A673 (cell line): ENCODE results near the gene GTF3C5. TPM values are rescaled to one million over a fixed set of nuclear protein-coding genes. Genes with fewer than 3 reads are reported as not detected.

ENCODE experiments used
- BruUV-seq: library from RNA; stranded (reverse); fragments of 400-500 nt; replicated peaks from 2 replicates; lab custom pipeline; 2021; lab: Mats Ljungman, UMichigan
- CTCF ChIA-PET: fragments of 300-600 bp; sonication (Branson Sonifier 250); formaldehyde crosslinking; loops from one replicate; lab custom pipeline; 2022; ENCODE audit warnings: antibody characterized with exemption; lab: Charles Lee
- POLR2A ChIA-PET: fragments of 300-600 bp; sonication (Branson Sonifier 250); formaldehyde crosslinking; loops from one replicate; lab custom pipeline; 2022; ENCODE audit warnings: antibody characterized with exemption; ENCODE audit not compliant: low non-redundant PET; lab: Charles Lee
- DNase-seq: peaks from one replicate; pipeline ENCODE4 v3.0.0-alpha.2; 2015; ENCODE audit warnings: low spot score
- H3K27ac ChIP-seq: fragments of 200-600 bp; sonication (generic); 2 replicates; pipeline ENCODE4 v1.5.1; 2016; ENCODE audit warnings: mixed run types, low read depth, mild to moderate bottlenecking, mixed read lengths, antibody characterized with exemption, low read length; ENCODE audit not compliant: poor library complexity, severe bottlenecking
- H3K27me3 ChIP-seq: fragments of 200-600 bp; sonication (generic); replicated peaks from 2 replicates; pipeline ENCODE4 v1.6.1; 2017; ENCODE audit warnings: mixed run types, low read depth, mild to moderate bottlenecking, mixed read lengths, antibody characterized with exemption, low read length; ENCODE audit not compliant: insufficient read depth, poor library complexity
- H3K36me3 ChIP-seq: fragments of 200-600 bp; sonication (generic); 2 replicates; pipeline ENCODE4 v1.6.1; 2016; ENCODE audit warnings: mixed run types, mild to moderate bottlenecking, mixed read lengths, antibody characterized with exemption, low read length; ENCODE audit not compliant: insufficient read depth, poor library complexity, severe bottlenecking
- H3K4me1 ChIP-seq: fragments of 200-600 bp; sonication (generic); 2 replicates; pipeline ENCODE4 v1.6.1; 2017; ENCODE audit warnings: mixed run types, mild to moderate bottlenecking, mixed read lengths, antibody characterized with exemption, low read length; ENCODE audit not compliant: insufficient read depth, poor library complexity, severe bottlenecking
- H3K4me3 ChIP-seq: fragments of 200-600 bp; sonication (generic); 2 replicates; pipeline ENCODE4 v1.5.1; 2016; ENCODE audit warnings: low read depth, mixed run types, mild to moderate bottlenecking, mixed read lengths, low read length; ENCODE audit not compliant: poor library complexity, severe bottlenecking
- H3K9me3 ChIP-seq: fragments of 200-600 bp; sonication (generic); 2 replicates; pipeline ENCODE4 v1.6.1; 2016; ENCODE audit warnings: mixed run types, low read depth, mild to moderate bottlenecking, mixed read lengths, antibody characterized with exemption, low read length; ENCODE audit not compliant: poor library complexity, severe bottlenecking
- EZH2 ChIP-seq: fragments of 200-600 bp; sonication (generic); IDR thresholded peaks from 2 replicates; pipeline ENCODE4 v1.6.1; 2017; ENCODE audit warnings: borderline replicate concordance, low read depth, mild to moderate bottlenecking, mixed read lengths, antibody characterized with exemption, low read length; ENCODE audit not compliant: poor library complexity, severe bottlenecking
- intact Hi-C: fragments of 100-400 bp; cut with micrococcal nuclease; formaldehyde crosslinking; loops from one replicate; pipeline ENCODE4 v1.10.0; 2022; ENCODE audit not compliant: unreplicated experiment
- total RNA-seq: library from RNA; stranded (reverse); gene quantifications from 2 replicates; pipeline ENCODE4 v1.2.3, GENCODE V29; 2021
- TF ChIP-seq, protein P1 (sequence below): fragments of 300-800, 200-600 bp; sonication (generic); conservative IDR thresholded peaks from 2 replicates; pipeline ENCODE4 v1.5.1; 2017; ENCODE audit warnings: low read depth, mild to moderate bottlenecking, antibody characterized with exemption, low read length, moderate library complexity, mixed read lengths

GTF3C5 gene
- total RNA-seq, 1 experiment from 2014 or later, result 99.9 TPM

DNA sequence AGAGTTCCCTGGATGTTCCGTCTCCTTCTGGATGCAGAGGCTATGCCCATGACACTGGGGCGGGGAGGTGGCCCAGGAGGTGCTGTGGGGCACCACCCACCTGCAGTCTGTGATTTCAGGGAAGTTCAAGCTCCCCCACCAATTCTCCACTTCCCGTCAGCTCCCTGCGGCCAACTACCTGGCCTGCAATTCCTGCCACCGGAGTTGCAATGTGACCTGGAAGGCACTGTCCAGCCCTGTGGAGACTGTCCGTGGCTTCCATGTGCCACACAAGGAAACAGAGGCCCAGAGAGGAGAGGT lies 35.7 kb upstream of the GTF3C5 start:
- H3K27me3 ChIP-seq, result peaks cover 37% of the 10 kb centered on the region
- no peaks in the 10 kb centered on the region for H3K36me3 ChIP-seq
- intact Hi-C loops, result no loop called here
- CTCF ChIA-PET, result no interaction called here
- TF ChIP-seq, protein P1, sequence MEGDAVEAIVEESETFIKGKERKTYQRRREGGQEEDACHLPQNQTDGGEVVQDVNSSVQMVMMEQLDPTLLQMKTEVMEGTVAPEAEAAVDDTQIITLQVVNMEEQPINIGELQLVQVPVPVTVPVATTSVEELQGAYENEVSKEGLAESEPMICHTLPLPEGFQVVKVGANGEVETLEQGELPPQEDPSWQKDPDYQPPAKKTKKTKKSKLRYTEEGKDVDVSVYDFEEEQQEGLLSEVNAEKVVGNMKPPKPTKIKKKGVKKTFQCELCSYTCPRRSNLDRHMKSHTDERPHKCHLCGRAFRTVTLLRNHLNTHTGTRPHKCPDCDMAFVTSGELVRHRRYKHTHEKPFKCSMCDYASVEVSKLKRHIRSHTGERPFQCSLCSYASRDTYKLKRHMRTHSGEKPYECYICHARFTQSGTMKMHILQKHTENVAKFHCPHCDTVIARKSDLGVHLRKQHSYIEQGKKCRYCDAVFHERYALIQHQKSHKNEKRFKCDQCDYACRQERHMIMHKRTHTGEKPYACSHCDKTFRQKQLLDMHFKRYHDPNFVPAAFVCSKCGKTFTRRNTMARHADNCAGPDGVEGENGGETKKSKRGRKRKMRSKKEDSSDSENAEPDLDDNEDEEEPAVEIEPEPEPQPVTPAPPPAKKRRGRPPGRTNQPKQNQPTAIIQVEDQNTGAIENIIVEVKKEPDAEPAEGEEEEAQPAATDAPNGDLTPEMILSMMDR, result no peak
- no peak for TF ChIP-seq EZH2
- H3K4me1 ChIP-seq, result no peaks in the 10 kb centered on the region
- DNase-seq, result no peak
- H3K4me3 ChIP-seq, result no peak overlapping the region
- no peaks in the 10 kb centered on the region for H3K9me3 ChIP-seq
- no TSS peak for BruUV-seq
- POLR2A ChIA-PET, result no interaction called here
- H3K27ac ChIP-seq, result no peak overlapping the region

DNA sequence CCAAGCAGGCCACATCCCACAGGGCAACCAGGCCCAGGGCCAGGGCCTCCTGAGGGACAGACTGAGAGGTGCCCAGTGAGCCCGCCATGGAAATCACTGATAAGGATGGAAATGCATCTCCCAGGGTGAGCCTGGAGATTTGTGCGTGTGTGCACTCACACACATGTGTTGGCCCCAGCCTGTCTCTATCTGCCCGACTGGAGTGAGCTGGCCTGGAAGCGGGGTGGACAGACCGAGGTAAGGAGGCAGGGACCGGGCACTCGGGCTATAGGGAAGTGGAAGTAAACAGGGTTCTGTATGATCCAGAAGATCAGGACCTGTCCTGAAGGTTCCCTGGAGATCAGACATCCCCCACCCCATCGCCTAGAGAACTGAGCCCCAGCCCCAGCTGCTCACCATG lies 34.9 kb upstream of the GTF3C5 start:
- H3K36me3 ChIP-seq, result no peaks in the 10 kb centered on the region
- ChIA-PET POLR2A (no interaction called here), CTCF (no interaction called here)
- no peak for DNase-seq
- H3K27ac ChIP-seq, result no peak overlapping the region
- H3K27me3 ChIP-seq, result peaks cover 37% of the 10 kb centered on the region
- no peaks in the 10 kb centered on the region for H3K4me1 ChIP-seq
- intact Hi-C loops, result no loop called here
- BruUV-seq, result no TSS peak
- H3K4me3 ChIP-seq, result no peak overlapping the region
- no peaks in the 10 kb centered on the region for H3K9me3 ChIP-seq
- no peak for TF ChIP-seq EZH2
- TF ChIP-seq, protein P1, result no peak

DNA sequence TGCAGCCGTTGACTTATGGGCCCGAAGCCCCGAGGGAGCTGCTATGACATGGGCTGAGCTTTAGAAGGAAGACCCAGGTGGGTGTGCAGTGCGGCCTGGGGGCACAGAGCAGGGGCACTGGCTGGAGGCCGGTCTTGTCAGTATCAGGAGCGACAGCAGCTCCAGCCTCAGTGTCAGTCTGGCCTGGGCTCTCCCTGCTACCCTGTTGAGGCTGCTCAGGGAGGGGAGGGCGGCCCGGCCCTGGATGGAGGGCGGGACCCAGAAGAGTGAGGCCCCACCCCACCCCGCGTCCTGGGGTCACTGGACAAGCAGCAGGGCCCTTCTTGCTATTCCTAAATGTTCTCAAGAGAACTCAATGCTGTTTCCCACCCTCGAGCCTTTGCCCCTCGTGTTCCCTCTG lies 34.3 kb upstream of the GTF3C5 start:
- BruUV-seq, result no TSS peak
- no peak overlapping the region for H3K27ac ChIP-seq
- no peaks in the 10 kb centered on the region for H3K4me1 ChIP-seq
- H3K4me3 ChIP-seq, result no peak overlapping the region
- no peak for TF ChIP-seq EZH2
- TF ChIP-seq, protein P1, result no peak
- POLR2A ChIA-PET, result no interaction called here
- peaks cover 32% of the 10 kb centered on the region for H3K27me3 ChIP-seq
- no peak for DNase-seq
- intact Hi-C loops, result no loop called here
- CTCF ChIA-PET, result no interaction called here
- H3K9me3 ChIP-seq, result no peaks in the 10 kb centered on the region
- no peaks in the 10 kb centered on the region for H3K36me3 ChIP-seq
